ENCODE data around the gene EGFR.

DNA sequence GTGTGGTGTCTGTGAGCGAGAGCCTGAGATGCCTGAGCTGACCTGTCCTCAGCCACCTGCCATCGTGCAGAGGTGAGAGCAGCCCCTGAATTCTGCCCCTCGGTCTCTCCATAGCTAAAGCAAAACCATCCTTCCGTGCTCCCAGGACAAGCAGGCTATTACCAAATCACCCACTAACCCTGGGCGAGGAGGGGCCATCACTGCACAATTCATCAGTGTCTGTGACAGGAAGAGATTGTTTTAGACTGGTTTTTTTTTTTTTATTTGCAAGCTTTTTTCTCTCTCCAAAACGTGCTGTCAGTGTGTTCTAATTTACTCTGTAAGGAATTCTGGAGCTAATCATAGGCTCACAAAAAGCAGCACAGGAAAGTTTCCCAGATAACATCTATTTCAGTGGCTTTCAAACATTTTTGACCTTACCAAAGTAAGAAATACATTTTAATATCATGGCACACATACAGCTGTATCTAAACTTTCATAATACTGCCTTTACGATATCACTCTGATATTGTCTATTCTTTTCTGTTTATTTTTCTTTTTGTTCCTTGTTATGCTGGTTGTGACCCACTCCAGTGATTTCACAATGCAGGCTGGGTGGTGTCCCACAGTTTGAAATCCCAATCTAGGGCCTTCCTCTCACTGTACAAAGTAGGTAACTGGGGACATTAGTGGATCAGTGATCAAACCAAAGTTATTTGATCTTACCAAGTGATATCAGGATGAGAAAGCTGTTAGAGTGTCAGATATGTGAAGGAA is 62.8 kb downstream of the EGFR start:
- TF ChIP-seq CTCF (IDR thresholded peaks at IDR 0.05) (no peak), POLR2A (IDR thresholded peaks at IDR 0.05) (no peak)

Data from sigmoid colon (tissue), 3 donors.